H9 (cell line): ENCODE data around the gene PLCB1. TPM values are rescaled to one million over a fixed set of nuclear protein-coding genes. Genes with fewer than 3 reads are reported as not detected.

ENCODE experiments used
- DNase-seq: peaks from one replicate; pipeline ENCODE4 v3.0.0-alpha.2; 2017
- H2AFZ ChIP-seq: one replicate; pipeline ENCODE4 v1.6.1; 2013; ENCODE audit warnings: mild to moderate bottlenecking, low read length, control low read depth, moderate library complexity
- H2AK5ac ChIP-seq: 2 replicates; pipeline ENCODE4 v1.6.1; 2013; ENCODE audit warnings: low read length, control low read depth, mixed read lengths; ENCODE audit not compliant: insufficient read length
- H2BK120ac ChIP-seq: one replicate; pipeline ENCODE4 v1.6.1; 2013; ENCODE audit warnings: low read depth, mild to moderate bottlenecking, low read length, control low read depth, inconsistent platforms; ENCODE audit not compliant: poor library complexity, severe bottlenecking
- H2BK12ac ChIP-seq: 2 replicates; pipeline ENCODE4 v1.6.1; 2013; ENCODE audit warnings: low read length, control low read depth, mixed read lengths, low read depth; ENCODE audit not compliant: insufficient read length
- H2BK15ac ChIP-seq: 2 replicates; pipeline ENCODE4 v1.6.1; 2013; ENCODE audit warnings: low read depth, low read length, control low read depth
- H2BK20ac ChIP-seq: one replicate; pipeline ENCODE4 v1.6.1; 2013; ENCODE audit warnings: low read depth, mild to moderate bottlenecking, low read length, control low read depth, inconsistent platforms; ENCODE audit not compliant: poor library complexity, severe bottlenecking
- H2BK5ac ChIP-seq: 2 replicates; pipeline ENCODE4 v1.6.1; 2013; ENCODE audit warnings: low read length, control low read depth, mixed read lengths; ENCODE audit not compliant: insufficient read length
- H3K14ac ChIP-seq: 2 replicates; pipeline ENCODE4 v1.6.1; 2013; ENCODE audit warnings: low read length, control low read depth; ENCODE audit not compliant: insufficient read depth
- H3K18ac ChIP-seq: 2 replicates; pipeline ENCODE4 v1.6.1; 2013; ENCODE audit warnings: low read depth, mild to moderate bottlenecking, mixed read lengths, low read length, control low read depth; ENCODE audit not compliant: insufficient read length
- H3K23ac ChIP-seq: 2 replicates; pipeline ENCODE4 v1.6.1; 2013; ENCODE audit warnings: low read length, control low read depth, mixed read lengths, low read depth; ENCODE audit not compliant: insufficient read length
- H3K23me2 ChIP-seq: 2 replicates; pipeline ENCODE4 v1.6.1; 2013; ENCODE audit warnings: low read depth, mild to moderate bottlenecking, mixed read lengths, low read length, control low read depth; ENCODE audit not compliant: insufficient read length, poor library complexity, severe bottlenecking
- H3K27ac ChIP-seq: 2 replicates; pipeline ENCODE4 v1.5.1; 2013; ENCODE audit warnings: low read length, control low read depth, mixed read lengths, low read depth; ENCODE audit not compliant: insufficient read length
- H3K27me3 ChIP-seq: 2 replicates; pipeline ENCODE4 v1.6.1; 2013; ENCODE audit warnings: low read length, control low read depth, inconsistent platforms; ENCODE audit not compliant: insufficient read depth
- H3K4ac ChIP-seq: 2 replicates; pipeline ENCODE4 v1.6.1; 2013; ENCODE audit warnings: low read depth, mild to moderate bottlenecking, control low read depth, inconsistent platforms, low read length, moderate library complexity
- H3K4me1 ChIP-seq: 2 replicates; pipeline ENCODE4 v1.6.1; 2013; ENCODE audit warnings: low read length, control low read depth, inconsistent platforms; ENCODE audit not compliant: insufficient read depth
- H3K4me2 ChIP-seq: 2 replicates; pipeline ENCODE4 v1.6.1; 2013; ENCODE audit warnings: low read length, control low read depth, mixed read lengths; ENCODE audit not compliant: insufficient read length, insufficient read depth
- H3K56ac ChIP-seq: 2 replicates; pipeline ENCODE4 v1.6.1; 2013; ENCODE audit warnings: low read depth, mild to moderate bottlenecking, mixed read lengths, low read length, control low read depth; ENCODE audit not compliant: insufficient read length
- H3K79me1 ChIP-seq: 2 replicates; pipeline ENCODE4 v1.6.1; 2013; ENCODE audit warnings: low read depth, mild to moderate bottlenecking, moderate library complexity, low read length, control low read depth, inconsistent platforms; ENCODE audit not compliant: insufficient read depth, poor library complexity, severe bottlenecking
- H3K79me2 ChIP-seq: 2 replicates; pipeline ENCODE4 v1.6.1; 2013; ENCODE audit warnings: low read length, control low read depth, inconsistent platforms; ENCODE audit not compliant: insufficient read depth
- H3K9ac ChIP-seq: 2 replicates; pipeline ENCODE4 v1.6.1; 2013; ENCODE audit warnings: low read length, control low read depth, mixed read lengths; ENCODE audit not compliant: insufficient read length; ENCODE audit errors: extremely low read depth
- H3K9me3 ChIP-seq: one replicate; pipeline ENCODE4 v1.6.1; 2013; ENCODE audit warnings: low read depth, low read length, inconsistent platforms; ENCODE audit not compliant: control insufficient read depth
- H3T11ph ChIP-seq: one replicate; pipeline ENCODE4 v1.6.1; 2013; ENCODE audit warnings: mild to moderate bottlenecking, low read length, control low read depth, inconsistent platforms
- H4K20me1 ChIP-seq: one replicate; pipeline ENCODE4 v1.6.1; 2013; ENCODE audit not compliant: control insufficient read depth, insufficient read length, insufficient read depth
- H4K5ac ChIP-seq: 2 replicates; pipeline ENCODE4 v1.6.1; 2013; ENCODE audit warnings: low read depth, mild to moderate bottlenecking, mixed read lengths, low read length, control low read depth; ENCODE audit not compliant: insufficient read length
- H4K8ac ChIP-seq: replicated peaks from 2 replicates; pipeline ENCODE4 v1.6.1; 2013; ENCODE audit warnings: low read length, control low read depth, mixed read lengths, low read depth; ENCODE audit not compliant: insufficient read length
- H4K91ac ChIP-seq: 2 replicates; pipeline ENCODE4 v1.6.1; 2013; ENCODE audit warnings: low read depth, mild to moderate bottlenecking, moderate library complexity, mixed read lengths, low read length, control low read depth; ENCODE audit not compliant: insufficient read length
- H3K27ac Mint-ChIP-seq, 3 experiments: 2 replicates in 2 of 3; 3 replicates in 1 of 3; pipeline ENCODE4 v1.8.0; 2020 to 2021; ENCODE audit warnings: mixed read lengths in 3 of 3, mild to moderate bottlenecking in 1 of 3, moderate library complexity in 1 of 3
- H3K27me3 Mint-ChIP-seq: 2 replicates; pipeline ENCODE4 v1.8.0; 2021; ENCODE audit warnings: low read depth, mild to moderate bottlenecking, moderate library complexity, mixed read lengths
- H3K36me3 Mint-ChIP-seq, 3 experiments: 2 replicates in 2 of 3; 3 replicates in 1 of 3; pipeline ENCODE4 v1.8.0; 2020 to 2021; ENCODE audit warnings: low read depth in 3 of 3, mixed read lengths in 3 of 3; ENCODE audit not compliant: insufficient read depth in 1 of 3
- H3K4me1 Mint-ChIP-seq, 2 experiments: 2 replicates each; pipeline ENCODE4 v1.8.0; 2020; ENCODE audit warnings: mixed read lengths in 2 of 2
- H3K4me3 Mint-ChIP-seq, 2 experiments: 2 replicates in 1 of 2; 3 replicates in 1 of 2; pipeline ENCODE4 v1.8.0; 2020 to 2021; ENCODE audit warnings: mild to moderate bottlenecking in 2 of 2, mixed read lengths in 2 of 2, moderate library complexity in 1 of 2
- H3K9me3 Mint-ChIP-seq, 2 experiments: 2 replicates in 1 of 2; 3 replicates in 1 of 2; pipeline ENCODE4 v1.8.0; 2020; ENCODE audit warnings: mild to moderate bottlenecking in 2 of 2, mixed read lengths in 2 of 2, moderate library complexity in 1 of 2
- WGBS: extraction: QIAGEN DNeasy Blood & Tissue Kit; methylation state at CpG from one replicate; pipeline ENCODE4 v1.1.7; 2013; ENCODE audit warnings: missing lambda C conversion rate, low lambda C conversion rate, mixed read lengths; ENCODE audit not compliant: insufficient read length; ENCODE audit errors: extremely low coverage; 5-methylcytosine and 5-hydroxymethylcytosine counted together
- total RNA-seq: library from RNA; stranded (reverse); gene quantifications from 2 replicates; pipeline ENCODE4 v1.2.1, GENCODE V29; 2021
- TF ChIP-seq, protein P1 (sequence below): fragments of 200-600 bp; sonication (generic); conservative IDR thresholded peaks from 3 replicates; pipeline ENCODE4 v1.8.0; 2021; ENCODE audit warnings: antibody characterized with exemption, mild to moderate bottlenecking

Gene PLCB1
- total RNA-seq, 1 experiment from 2014 or later, result 11.5 TPM

- Histone ChIP-seq H3K4ac (no peak overlapping the region), H2BK15ac (no peak overlapping the region), H2BK5ac (no peak overlapping the region), H2AFZ (no peak overlapping the region), H2AK5ac (no peak overlapping the region), H3K9me3 (no peaks in the 10 kb centered on the region), H3K79me1 (no peaks in the 10 kb centered on the region), H3K23ac (no peak overlapping the region), H2BK12ac (no peak overlapping the region), H3K14ac (no peak overlapping the region), H3K27ac (no peak overlapping the region), H3K4me2 (no peak overlapping the region), H4K8ac (no peak overlapping the region), H3K56ac (no peak overlapping the region), H3T11ph (no peak overlapping the region), H2BK120ac (no peak overlapping the region), H3K27me3 (no peaks in the 10 kb centered on the region), H3K18ac (no peak overlapping the region), H4K91ac (no peak overlapping the region), H3K4me1 (no peaks in the 10 kb centered on the region; the same call in 1 of the 2 replicates), H3K9ac (no peak overlapping the region), H3K23me2 (no peaks in the 10 kb centered on the region), H2BK20ac (no peak overlapping the region), H3K79me2 (no peaks in the 10 kb centered on the region), H4K20me1 (no peaks in the 10 kb centered on the region), H4K5ac (no peak overlapping the region)
- no peak for DNase-seq
- WGBS, result no CpG with 5 or more reads among the region's 2 CpGs
- no peak overlapping the region for H3K4me3 Mint-ChIP-seq
- no peaks in the 10 kb centered on the region for H3K9me3 Mint-ChIP-seq
- H3K27ac Mint-ChIP-seq, result no peak overlapping the region
- TF ChIP-seq, protein P1, sequence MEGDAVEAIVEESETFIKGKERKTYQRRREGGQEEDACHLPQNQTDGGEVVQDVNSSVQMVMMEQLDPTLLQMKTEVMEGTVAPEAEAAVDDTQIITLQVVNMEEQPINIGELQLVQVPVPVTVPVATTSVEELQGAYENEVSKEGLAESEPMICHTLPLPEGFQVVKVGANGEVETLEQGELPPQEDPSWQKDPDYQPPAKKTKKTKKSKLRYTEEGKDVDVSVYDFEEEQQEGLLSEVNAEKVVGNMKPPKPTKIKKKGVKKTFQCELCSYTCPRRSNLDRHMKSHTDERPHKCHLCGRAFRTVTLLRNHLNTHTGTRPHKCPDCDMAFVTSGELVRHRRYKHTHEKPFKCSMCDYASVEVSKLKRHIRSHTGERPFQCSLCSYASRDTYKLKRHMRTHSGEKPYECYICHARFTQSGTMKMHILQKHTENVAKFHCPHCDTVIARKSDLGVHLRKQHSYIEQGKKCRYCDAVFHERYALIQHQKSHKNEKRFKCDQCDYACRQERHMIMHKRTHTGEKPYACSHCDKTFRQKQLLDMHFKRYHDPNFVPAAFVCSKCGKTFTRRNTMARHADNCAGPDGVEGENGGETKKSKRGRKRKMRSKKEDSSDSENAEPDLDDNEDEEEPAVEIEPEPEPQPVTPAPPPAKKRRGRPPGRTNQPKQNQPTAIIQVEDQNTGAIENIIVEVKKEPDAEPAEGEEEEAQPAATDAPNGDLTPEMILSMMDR, result no peak
- H3K4me1 Mint-ChIP-seq, result peaks cover 6 to 7% of the 10 kb centered on the region in 2 experiments; a peak in 3 of 4 replicates
- no peaks in the 10 kb centered on the region for H3K27me3 Mint-ChIP-seq
- H3K36me3 Mint-ChIP-seq, result no peaks in the 10 kb centered on the region
Observed at GRCh38 chr20:8242066-8242465, 110.0 kb downstream of the PLCB1 start.
